GM21528 (cell line): ENCODE data around the gene JAKMIP2.
"Not testable (repeated sequence)": the region's sequence is repeated elsewhere in the genome, so short reads cannot be mapped to it uniquely, and the experiment has no call there.

Experiments
- ATAC-seq: cut with Tn5 transposase; IDR thresholded peaks from one replicate; pipeline ENCODE4 v1.9.1; 2021; ENCODE audit warnings: mild to moderate bottlenecking, moderate library complexity; ENCODE audit not compliant: unreplicated experiment, low FRiP score

Gene JAKMIP2

DNA sequence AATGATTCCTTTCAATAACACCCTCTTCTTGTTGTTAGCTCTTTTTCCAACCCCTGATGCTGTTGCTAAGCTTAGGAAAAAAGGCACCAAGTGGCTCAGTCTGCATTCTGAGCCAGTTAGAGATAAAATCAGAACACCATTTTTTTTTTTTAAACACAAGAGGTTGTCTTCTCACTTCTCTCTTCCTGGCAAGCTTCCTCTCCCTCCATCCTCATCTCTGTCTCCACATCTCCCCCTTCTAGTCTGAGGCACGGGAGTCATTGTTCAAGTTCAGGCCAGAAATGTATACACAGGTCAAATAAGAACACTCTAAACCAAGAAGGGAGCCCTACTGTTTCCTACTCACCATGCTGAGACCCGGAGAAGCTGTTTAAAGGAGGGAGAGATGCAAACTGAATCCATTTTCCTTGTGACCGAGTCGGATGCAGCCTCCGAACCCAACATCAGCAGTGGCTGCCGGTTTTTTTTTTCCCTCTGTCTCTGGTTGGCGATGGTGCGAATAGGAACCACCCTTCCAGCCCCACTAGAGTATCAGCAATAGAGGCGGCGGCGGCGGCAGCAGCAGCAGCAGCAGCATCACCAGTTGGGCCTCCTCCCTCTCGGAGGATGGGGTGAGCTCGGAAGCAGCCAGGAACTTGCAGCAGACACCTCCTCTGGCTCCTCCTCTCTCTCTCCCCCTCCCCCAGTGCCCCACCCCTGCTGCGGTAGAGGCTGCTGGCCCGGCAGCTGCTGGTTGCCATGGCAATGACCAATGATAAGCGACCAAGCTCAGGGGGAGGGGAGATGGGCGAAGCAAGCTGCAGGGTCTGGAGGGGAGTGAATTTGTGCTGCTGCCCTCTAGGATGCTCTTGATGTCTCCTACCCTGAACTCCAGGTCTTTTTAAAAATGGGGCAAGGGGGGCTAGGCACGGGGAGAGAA lies at the start of gene JAKMIP2:
Gene JAKMIP2, minus strand, starts transcription at position 619 of the 919 bp plus-strand sequence. CDS start 110,922 bp downstream, outside the sequence.
- peak; percentile 49 for ATAC-seq

DNA sequence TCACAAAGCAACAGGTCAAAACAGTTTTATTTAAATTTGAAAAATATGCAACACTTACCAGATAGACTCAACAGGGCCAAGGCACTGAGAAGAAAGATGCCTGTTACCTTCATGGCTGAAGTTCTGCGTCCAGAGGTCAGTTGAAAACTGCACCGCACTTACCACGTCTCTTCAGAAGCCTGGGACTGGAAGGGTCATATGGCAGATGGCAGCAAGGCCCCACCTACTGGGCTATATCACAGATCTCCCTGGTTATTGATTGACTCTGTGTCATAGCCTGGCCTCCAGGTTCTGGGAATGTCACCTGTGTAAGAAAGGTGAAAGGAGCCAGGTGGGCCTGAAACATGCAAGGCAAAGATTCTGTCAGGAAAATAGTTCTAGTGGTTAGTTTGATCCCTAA lies 48.9 kb upstream of the JAKMIP2 start, which contains the start of gene SPINK1:
Gene SPINK1, minus strand, starts transcription at position 207 of the 400 bp plus-strand sequence. Its CDS starts 94 bp downstream, at position 113.
- ATAC-seq = no peak

DNA sequence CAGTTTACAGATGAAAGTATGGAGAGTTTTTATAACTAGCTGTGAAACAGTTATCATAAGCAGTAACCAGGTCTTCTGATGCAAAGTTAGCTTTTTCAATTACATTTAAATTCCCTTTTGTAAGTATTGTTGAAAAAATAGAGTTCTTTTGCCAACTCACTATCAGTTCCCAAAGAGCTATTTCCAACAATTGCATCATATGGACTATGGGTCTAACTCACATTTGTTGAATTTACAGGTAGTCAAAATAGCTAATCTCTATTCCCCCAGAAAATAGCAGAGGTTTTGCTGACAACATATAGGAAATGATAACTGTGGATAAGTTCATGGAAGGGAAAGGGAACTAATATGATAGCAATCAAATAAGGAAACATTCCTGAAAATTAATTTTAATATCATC lies 47.5 kb upstream of the JAKMIP2 start:
- ATAC-seq = no peak

DNA sequence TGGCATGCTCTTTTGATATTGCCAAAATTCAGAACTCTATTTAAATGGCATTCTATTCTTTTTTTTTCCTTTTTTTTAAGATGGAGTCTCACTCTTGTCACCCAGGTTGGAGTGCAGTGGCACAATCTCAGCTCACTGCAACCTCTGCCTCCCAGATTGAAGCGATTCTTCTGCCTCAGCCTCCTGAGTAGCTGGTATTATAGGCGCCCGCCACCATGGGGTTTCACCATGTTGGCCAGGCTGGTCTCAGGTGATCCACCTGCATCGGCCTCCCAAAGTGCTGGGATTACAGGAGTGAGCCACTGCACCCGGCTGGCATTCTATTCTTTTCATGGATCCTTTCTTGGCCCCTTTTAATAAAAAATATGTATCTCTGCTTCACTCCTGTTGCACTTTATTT lies 44.5 kb upstream of the JAKMIP2 start:
- ATAC-seq = not testable (repeated sequence)

DNA sequence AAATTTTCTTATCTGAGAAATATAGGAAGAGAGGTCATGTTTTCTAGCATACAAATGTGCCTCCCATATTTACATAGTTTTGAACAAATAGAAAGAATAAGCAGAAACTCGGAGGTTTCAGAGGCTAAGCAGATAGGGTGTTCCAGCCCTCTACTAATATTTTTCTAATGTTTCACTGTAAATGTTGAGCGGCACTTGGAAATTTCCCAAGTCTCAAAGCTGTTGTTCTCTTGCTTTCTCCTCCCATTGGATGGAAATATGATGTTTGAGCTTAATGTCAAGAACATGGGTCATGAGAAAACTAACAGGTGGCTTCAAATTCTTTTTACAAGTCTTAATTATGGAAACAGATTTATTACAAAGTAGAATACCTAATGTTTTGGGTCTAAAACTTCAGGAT lies 43.8 kb upstream of the JAKMIP2 start:
- ATAC-seq = no peak

DNA sequence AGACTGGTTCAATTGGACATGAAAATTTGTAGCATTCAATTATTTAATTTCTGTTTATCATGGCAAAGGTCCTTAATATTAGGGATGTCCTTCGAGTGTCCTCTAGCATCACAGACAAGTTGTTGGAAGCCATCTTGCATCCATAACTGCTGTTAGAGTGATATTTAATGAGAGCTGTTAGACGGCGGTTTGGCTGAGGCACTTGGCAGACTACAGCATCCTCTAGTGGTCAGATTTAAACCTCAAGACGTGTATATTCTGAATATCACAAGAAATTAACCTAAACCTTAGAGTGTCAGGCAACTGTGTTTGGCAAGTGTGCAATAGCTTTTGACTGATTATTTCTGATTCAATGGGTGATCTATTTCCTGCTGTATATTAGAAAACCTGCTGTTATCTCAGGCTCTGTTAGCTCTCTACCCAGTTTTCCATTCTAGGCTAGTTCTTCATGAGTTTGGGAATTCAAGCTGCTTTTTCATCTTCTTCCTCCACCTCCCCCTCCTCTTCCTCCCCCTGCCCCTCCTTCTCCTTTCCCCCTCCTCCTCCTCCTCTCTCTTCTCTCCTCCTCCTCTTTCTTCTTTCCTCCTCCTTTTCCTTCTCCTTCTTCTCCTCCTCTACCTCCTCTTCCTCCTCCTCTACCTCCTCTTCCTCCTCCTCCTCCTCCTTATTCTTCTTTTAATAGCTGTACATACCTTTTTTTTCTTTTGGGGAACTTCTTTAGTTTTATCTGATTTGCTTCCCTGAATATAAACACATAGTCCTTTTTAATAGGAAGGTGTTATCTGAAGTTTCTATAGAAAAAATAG lies 40.4 kb upstream of the JAKMIP2 start:
- peak; percentile 91 for ATAC-seq

DNA sequence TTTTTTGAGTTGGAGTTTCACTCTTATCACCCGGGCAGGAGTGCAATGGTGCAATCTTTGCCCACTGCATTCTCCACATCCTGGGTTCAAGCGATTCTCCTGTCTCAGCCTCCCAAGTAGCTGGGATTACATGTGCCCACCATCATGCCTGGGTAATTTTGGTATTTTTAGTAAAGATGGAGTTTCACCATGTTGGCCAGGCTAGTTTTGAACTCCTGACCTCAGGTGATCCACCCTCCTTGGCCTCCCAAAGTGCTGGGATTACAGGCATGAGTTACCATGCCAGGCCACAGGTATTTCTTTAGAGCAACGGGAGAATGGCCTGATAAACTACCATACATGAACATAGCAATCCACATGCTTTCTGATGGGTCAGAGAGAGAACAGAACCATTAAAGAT lies 39.7 kb upstream of the JAKMIP2 start:
- ATAC-seq = not testable (repeated sequence)

DNA sequence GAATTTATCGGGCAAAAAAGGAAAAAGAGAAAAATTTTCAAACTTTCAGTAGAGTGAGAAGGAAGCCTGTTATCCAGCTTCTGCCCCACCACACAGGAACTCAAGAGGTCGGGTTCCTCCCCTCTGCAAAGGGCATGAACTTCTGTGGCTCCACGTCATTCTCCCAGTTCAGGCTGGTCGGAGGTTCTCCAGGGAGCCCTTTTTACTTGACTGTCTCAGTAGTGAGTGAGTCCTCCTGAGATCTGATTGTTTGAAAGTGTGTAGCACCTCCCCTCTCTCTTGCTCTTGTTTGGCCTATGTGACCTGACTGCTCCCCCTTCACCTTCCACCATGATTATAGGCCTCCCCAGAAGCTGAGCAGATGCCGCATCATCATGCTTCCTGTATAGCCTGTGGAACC lies 39.2 kb upstream of the JAKMIP2 start:
- no peak for ATAC-seq

DNA sequence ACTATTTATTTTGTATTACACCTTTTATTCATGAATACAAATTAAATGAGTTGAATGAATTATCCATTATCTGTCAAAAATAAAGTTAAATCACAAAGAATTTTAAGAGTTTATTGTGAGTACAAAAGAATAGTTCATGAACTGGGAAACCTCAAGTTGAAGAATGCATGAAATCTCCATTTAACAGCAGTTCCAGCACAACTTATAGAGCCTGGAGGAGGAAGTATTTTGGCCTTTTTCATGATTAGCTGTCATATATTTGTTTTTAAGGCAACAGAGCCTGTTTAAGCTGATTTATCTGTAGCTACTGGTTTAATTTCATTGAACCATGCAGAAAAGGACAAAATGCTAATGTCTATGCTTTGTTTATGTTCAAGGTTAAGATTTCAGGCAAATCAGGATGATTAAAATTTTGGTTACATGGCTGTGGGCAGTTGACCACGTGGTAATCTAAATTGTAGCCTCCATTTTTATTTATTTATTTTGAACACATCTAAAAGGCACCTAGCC lies 36.8 kb upstream of the JAKMIP2 start:
- ATAC-seq = no peak

DNA sequence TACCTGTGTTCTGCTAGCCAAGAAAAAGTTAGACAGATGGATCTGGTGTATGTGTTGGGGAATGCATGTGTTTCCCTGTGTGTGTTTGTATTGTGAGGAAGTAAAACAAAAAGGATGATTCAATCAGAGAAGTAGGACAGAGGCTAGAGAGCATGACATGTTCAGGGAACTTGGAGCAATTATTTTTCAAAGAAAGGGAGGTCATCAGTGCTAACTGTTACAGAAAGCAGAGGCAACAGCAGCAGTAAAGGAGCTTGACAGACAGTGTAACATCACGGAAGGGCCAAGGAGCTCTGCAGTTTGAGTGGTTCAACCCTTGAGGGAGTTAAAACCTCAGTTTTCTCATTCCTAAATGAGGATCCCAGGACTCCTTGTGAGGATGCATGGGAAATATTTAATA lies 35.8 kb upstream of the JAKMIP2 start:
- no peak for ATAC-seq

DNA sequence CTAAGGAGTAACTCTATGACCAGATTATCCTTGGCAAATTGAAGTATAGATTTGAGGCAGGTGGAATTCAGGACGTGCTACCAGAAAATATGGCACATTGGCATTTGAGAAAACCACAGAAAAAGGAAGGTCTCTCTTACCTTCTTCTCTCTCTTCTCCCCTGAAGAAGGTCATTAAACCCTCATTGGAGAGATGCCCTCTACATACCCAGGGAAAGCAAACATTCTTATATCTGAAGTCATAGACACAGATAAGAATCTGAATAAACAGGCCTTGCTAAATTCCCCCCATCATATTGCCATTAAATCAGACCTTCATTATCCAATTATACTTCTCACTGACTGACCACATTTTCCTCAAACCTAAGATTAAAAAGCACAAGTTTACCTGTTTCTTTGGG lies 31.2 kb upstream of the JAKMIP2 start:
- no peak for ATAC-seq

DNA sequence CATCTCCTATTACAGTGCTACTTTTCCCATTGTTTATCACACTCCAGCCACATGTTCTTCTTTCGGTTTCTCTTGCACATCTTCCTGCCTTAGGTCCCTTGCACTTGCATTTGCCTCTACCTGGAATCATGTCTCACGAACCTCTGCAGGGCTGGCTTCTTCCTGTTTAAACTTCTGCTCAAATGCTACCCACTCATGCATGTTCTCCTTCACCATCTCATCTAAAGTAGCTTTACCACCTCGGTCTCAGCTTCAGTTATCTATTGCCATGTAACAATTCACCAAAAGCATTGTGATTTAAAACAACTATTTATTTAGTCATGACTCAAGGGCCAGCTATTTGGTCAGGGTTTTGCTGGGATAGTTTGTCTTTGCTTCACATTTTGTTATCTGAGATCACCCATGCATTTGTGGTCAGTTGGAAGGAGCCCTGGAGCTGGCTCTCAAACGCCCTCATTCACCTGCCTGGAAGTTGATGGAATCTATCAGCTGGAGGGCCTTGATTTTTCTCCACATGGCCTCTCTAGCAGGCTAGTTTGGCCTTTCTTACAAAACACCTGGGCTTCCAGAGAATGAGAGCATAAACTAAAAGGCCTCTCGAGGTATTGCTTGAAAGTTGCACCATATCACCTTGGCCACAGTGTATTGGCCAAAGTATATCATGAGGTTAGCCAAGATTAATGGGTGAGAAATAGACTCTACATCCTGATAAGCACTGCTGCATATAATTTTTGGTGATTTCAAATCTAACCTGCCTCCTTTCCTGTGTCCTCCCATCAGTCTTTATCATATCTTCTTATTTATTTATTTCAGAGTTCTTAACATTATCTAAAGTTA lies 27.5 kb upstream of the JAKMIP2 start:
- no peak for ATAC-seq

DNA sequence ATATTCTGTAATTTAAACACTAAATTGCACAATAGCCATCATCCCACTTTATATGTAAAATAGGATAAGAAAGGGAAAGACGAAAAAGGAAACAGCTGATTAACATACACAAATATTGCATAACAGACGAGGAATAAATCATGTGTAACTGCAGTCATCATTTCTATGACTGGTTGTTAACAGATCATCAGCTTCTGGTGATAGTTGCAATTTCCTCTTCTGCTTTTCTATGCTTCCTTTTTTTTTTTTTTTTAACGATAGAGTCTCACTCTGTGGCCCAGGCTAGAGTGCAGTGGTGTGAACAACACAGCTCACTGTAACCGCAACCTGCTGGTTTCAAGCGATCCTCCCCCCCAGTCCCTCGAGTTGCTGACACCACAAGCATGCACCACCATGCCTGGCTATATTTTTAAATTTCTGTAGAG lies 22.5 kb upstream of the JAKMIP2 start:
- ATAC-seq = peak; percentile 89

DNA sequence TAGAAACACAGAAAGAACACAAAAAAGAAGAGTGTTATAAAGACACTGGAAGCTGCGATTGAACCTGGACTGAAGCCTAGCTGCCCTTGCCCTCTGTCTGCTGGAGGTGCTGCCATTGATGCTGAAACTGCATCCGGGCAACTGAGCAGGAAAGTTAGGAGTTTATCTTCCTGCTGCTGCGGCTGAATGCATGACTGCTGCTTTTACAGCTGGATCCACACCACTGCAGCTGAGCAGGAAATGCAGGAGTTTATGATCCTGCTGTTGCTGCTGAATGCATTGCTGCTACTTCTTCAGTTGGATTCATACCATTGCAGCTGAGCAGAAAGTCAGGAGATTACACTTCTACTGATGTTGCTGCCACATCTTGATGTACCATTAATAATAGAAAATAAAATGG lies 21.8 kb upstream of the JAKMIP2 start:
- no peak for ATAC-seq

DNA sequence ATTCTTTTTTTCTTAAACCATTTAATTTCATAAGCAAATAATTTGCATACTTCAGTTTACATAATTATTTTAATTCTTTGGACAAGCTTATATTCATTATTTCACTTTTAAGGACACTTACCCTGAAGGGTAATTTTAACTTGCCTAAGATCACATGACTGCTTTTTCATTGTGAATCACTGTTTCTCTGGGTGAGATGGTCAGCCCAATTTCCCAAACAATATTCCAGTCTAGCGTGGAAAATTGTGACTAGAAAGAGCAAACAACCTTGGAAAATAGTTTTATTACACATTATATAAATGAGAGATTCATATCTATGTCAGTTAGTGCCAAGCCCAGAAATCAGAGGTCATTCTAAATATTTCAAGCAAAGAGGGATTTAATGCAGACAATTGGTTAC lies 21.4 kb upstream of the JAKMIP2 start:
- no peak for ATAC-seq

DNA sequence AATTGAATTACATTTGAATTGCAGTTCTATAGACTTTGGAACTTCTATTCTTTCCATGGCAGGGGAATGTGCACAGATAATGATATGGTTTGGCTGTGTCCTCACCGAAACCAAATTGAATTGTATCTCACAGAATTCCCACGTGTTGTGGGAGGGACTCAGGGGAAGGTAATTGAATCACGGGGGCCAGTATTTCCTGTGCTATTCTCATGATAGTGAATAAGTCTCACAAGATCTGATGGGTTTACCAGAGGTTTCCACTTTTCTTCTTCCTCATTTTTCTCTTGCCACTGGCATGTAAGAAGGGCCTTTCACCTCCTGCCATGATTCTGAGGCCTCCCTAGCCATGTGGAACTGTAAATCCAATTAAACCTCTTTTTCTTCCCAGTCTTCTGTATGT lies 20.6 kb upstream of the JAKMIP2 start:
- not testable (repeated sequence) for ATAC-seq

DNA sequence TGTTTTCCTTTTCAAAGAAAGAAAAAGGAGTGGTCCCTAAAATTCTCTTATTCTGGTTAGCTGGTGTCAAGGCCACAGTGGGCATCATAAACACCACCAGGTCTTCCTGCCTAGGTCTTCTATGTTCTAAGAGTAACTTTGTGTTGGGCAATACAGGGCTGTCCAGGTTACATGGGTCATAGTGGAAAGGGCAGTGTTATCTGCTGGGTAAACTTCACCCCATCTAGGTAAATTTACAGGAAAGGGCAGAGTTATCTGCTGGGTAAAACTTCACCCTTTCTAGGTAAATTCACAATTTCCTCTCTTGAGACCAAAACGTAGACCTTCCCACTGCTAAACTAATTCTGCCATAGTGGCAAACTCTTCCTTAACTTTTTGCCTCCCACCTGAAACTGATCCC lies 18.9 kb upstream of the JAKMIP2 start:
- ATAC-seq = no peak

DNA sequence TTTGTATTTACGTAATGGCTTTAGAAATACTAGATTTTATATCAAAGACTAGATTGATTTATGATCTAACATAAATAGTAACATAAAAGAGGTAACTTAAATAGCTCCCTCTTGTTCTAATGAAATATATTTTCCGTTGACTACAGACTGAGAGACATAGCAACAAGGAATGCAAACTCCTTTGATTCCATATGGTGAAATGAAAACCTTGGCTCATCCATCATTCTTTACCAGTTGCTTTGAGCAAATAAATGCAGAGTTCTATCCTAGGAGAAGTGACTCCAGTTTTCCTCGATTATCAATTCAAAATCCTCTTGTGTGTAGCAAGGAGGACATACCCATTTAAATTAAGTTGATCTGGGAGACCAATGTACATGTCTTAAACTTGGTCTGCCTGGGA lies 18.0 kb upstream of the JAKMIP2 start:
- ATAC-seq = no peak

DNA sequence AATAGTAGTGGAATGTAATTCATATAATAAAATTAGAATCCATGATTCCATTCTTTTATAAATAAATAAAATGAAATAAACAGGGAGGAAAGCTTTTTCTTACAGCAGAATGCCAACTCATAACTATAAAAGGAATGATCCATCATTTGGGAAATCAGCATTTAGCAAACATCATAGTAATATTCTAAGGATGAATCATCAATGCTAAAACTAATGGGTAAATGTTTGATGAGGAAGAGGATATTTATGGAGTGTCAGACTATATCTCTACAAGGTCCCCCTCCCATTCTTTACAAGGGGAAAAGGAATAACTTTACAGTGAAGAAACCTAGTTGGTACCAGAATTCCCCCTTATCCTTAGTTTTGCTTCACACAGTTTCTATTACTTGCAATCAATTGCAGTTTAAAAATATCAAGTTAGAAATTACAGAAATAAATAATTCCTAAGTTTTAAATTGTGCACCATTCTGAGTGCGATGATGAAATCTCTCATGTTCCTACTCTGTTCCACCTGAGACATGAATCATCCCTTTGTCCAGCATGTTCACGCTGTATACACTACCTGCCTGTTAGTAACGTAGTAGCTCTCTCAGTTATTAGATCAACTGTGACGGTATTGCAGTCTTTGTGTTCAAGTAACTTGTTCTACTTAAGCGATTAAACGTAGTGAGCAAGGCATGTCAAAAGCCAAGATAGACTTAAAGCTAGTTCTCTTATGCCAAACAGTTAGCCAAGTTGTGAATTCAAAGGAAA lies 14.2 kb upstream of the JAKMIP2 start:
- no peak for ATAC-seq

DNA sequence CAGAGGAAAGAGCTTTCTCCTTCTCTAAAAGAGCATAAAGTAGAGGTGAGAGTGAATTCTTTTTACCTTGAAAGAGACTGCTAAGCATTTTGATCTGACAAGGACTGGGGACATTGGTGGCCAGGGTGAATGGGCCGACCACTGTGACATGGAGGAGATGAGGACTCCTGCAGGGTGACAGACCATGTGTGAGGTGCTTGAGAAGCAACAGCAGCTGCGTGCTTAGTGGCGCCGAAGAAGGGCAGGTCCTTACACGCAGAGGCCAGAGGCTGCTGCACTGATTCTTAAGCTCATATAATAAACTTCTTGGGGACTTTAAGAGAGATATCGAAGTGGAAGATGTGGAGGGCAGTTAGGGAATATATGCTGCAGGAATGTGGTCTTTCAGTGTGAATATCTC lies 8.7 kb upstream of the JAKMIP2 start:
- ATAC-seq = no peak
